HG03280 (cell line): Measurements from ENCODE around the gene SMYD2.

Experiments used
- ATAC-seq: cut with Tn5 transposase; IDR thresholded peaks from one replicate; pipeline ENCODE4 v1.9.1; 2021; ENCODE audit warnings: mild to moderate bottlenecking, moderate library complexity; ENCODE audit not compliant: unreplicated experiment

Gene SMYD2

DNA sequence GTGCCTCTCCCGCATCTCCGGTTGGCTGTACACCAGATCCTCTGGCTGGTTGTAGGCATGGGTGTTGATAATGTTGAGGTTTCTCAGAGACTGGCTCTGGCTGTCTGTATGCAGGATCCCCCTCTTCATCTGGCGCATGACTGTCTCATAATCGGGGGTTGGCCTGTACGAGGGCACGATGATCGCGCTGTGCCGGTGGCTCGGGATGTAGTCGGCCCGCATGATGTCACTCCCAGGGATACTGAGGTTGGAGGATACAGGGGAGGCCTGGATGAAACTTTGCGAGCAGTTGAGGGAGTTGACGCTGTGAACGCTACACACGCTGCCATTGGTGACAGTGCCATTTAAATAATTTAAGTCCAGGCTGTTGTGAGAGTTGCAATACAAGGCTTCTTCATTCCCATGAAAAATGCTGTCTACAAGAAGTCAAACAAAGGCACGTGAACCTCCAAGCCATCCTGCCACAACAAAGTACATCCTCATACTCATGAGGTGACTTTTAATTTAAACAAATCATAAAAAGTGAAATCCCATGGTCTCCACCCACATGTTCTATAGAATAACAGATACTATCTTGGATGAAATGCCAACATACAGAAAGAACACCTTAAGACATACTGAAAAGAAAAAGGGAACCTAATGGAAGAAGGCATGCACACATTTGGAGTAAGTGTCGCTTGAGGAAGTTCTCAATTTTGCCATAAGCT, 103.6 kb downstream of the SMYD2 start:
- ATAC-seq, result no peak

DNA sequence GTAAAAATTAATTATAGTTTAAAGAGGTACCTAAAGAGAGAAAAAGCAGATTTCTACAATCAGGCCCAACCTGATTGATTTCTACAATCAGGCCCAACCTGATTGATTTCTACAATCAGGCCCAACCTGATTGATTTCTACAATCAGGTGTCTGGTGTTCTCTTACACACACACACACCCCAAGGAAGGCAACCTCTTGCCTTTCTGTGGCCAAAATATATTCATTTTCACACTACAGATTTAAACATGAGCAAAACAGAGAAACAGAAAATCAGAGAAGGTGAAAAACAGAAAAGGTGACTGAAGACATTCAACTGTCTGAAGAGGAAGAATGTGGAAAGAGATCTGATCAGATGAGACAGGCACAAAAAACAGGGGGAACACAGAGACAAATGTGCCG, 104.5 kb downstream of the SMYD2 start:
- no peak for ATAC-seq

DNA sequence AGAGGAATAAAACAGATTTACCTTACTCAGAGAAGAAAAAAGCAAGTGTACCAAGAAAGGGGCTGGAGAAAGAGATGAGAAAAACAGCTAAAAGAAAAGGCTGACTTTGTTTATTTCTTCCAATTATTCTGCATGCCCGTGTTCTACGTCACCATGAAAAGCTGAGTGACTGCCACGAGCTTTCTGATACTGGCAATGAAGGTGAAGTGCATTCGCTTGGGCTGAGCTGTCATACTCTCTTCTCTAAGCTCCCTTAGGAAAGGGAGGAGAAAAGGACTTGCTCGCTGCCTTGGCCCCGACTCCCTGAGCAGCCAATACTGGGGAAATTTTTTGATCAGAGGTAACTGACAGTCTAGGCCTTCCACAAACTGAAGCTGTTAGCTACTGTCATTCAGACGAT, 105.4 kb downstream of the SMYD2 start:
- ATAC-seq, result no peak
